Transverse colon (tissue), 4 donors: ENCODE results near the gene POLRMT. TPM values are rescaled to one million over a fixed set of nuclear protein-coding genes. Genes with fewer than 3 reads are reported as not detected.

ENCODE experiments used
- DNase-seq: peaks from one replicate; pipeline ENCODE4 v3.0.0-alpha.2; 2019
- H3K27ac ChIP-seq, 4 donors: fragments of 200-600 bp; sonication (generic); 2 replicates each; pipeline ENCODE4 v1.5.1; 2016 to 2018; ENCODE audit warnings: inconsistent platforms in 4 of 4
- H3K27me3 ChIP-seq: fragments of 200-600 bp; sonication (generic); 2 replicates; pipeline ENCODE4 v1.5.1; 2017; ENCODE audit warnings: inconsistent platforms
- H3K36me3 ChIP-seq, 4 donors: fragments of 200-600 bp; sonication (generic); 2 replicates each; pipeline ENCODE4 v1.5.1; 2017 to 2019; ENCODE audit warnings: inconsistent platforms in 4 of 4
- H3K4me1 ChIP-seq, 4 donors: fragments of 200-600 bp; sonication (generic); 2 replicates each; pipeline ENCODE4 v1.5.1; 2017 to 2020; ENCODE audit warnings: inconsistent platforms in 4 of 4
- H3K4me3 ChIP-seq, 4 donors: fragments of 200-600 bp; sonication (generic); 1 replicate in 1 of 4; 2 replicates in 3 of 4; pipeline versions ENCODE4 v1.5.1 to v1.6.1; 2017 to 2019; ENCODE audit warnings: inconsistent platforms in 4 of 4
- H3K9me3 ChIP-seq, 2 donors: fragments of 200-600 bp; sonication (generic); 2 replicates each; pipeline ENCODE4 v1.5.1; 2017 to 2019; ENCODE audit warnings: inconsistent platforms in 2 of 2
- EP300 ChIP-seq: sonication (generic); formaldehyde crosslinking; IDR thresholded peaks from one replicate; pipeline ENCODE4 v1.6.1; 2017; ENCODE audit warnings: antibody characterized with exemption, low read depth
- POLR2A ChIP-seq: fragments of 450-650 bp; IDR thresholded peaks from one replicate; pipeline ENCODE4 v1.6.1; 2016; ENCODE audit warnings: antibody characterized with exemption, mild to moderate bottlenecking, moderate library complexity
- POLR2AphosphoS5 ChIP-seq, 3 donors: sonication (generic); formaldehyde crosslinking; IDR thresholded peaks; one replicate each; pipeline ENCODE4 v1.6.1; 2016; ENCODE audit warnings: antibody characterized with exemption in 3 of 3
- WGBS, 2 donors: methylation state at CpG; one replicate each; pipeline ENCODE4 v1.1.5; 2018; ENCODE audit warnings: low coverage in 1 of 2; 5-methylcytosine and 5-hydroxymethylcytosine counted together
- in situ Hi-C, 4 donors: fragments of 200-750 bp; cut with MboI; loops; one replicate each; pipeline versions ENCODE4 v1.15.0 to v1.15.1; 2017; ENCODE audit warnings: low sequenced_read_pairs in 3 of 4, low pct_ligation_motif_present in 1 of 4, low pct_unique_long_range_greater_than_20kb in 1 of 4
- intact Hi-C: fragments of 100-400 bp; cut with DNase I; formaldehyde crosslinking; loops from one replicate; pipeline ENCODE4 v1.15.1; 2023; ENCODE audit warnings: low total_unique reads
- total RNA-seq, 4 donors: library from RNA; depleted of rRNA; stranded (reverse); fragments of >200 nt; gene quantifications; one replicate each; pipeline ENCODE4 v1.1.0, GENCODE V29; 2016
- TF ChIP-seq, protein P1 (sequence below), 5 experiments: fragments of 200-600 bp in 3 of 5; fragments of 450-650 bp in 2 of 5; sonication (generic) in 3 of 5; IDR thresholded peaks; 1 replicate in 2 of 5; 2 replicates in 3 of 5; pipeline ENCODE4 v1.5.1; 2016 to 2017; ENCODE audit warnings: antibody characterized with exemption in 5 of 5, inconsistent platforms in 3 of 5, mild to moderate bottlenecking in 2 of 5, moderate library complexity in 1 of 5

Gene POLRMT
- total RNA-seq, 4 donors from 2014 or later = 45.9 to 114 (median 63.9) TPM

DNA sequence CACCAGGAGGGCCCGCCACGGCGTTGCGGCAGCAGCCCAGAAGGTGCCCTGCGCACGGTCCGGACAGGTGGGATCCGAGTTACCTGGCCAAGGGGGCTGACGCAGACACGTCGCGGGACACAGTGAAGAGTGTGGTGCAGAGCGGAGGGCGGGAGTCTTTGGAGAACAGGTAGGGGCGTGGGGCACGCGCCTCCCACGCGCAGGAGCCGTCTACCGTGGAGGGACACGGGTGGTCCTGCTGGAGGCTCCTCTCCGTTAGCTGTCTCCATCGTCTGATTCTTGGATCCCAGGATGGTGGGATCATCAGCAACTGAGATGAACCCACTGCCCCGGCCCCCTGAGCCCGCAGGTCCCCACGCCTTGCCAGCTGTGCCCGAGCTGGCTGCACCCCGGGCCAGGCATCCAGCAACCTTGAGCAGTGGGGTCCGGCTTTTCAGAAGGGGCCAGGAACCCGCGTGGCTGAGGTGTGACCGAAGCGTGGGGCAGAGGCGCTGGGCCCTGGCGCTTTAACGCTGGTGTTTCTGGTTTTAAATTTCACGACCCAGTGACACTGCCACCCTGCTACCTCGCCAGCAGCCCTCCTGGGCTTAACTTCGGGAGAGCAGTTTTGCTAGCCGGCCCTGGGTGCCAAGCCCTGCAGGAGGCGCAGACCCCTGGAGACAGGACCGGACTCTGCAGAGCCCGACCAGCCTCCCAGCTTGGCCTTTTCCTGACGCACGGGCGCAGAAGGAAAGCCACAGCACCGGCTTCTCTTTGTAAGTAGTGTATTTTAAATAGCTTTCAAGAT, 13.6 kb upstream of the POLRMT start:
- in situ Hi-C loops = no loop called here
- no peaks in the 10 kb centered on the region for H3K9me3 ChIP-seq
- intact Hi-C loops = no loop called here
- TF ChIP-seq POLR2A (no peak), EP300 (no peak), POLR2AphosphoS5 (IDR thresholded peaks at IDR 0.05) (no peak)
- TF ChIP-seq, protein P1, sequence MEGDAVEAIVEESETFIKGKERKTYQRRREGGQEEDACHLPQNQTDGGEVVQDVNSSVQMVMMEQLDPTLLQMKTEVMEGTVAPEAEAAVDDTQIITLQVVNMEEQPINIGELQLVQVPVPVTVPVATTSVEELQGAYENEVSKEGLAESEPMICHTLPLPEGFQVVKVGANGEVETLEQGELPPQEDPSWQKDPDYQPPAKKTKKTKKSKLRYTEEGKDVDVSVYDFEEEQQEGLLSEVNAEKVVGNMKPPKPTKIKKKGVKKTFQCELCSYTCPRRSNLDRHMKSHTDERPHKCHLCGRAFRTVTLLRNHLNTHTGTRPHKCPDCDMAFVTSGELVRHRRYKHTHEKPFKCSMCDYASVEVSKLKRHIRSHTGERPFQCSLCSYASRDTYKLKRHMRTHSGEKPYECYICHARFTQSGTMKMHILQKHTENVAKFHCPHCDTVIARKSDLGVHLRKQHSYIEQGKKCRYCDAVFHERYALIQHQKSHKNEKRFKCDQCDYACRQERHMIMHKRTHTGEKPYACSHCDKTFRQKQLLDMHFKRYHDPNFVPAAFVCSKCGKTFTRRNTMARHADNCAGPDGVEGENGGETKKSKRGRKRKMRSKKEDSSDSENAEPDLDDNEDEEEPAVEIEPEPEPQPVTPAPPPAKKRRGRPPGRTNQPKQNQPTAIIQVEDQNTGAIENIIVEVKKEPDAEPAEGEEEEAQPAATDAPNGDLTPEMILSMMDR (IDR thresholded peaks at IDR 0.05) = no peak
- 94% methylated on average over 37 of the region's 48 CpGs; no CpG with 5 or more reads in 1 of the 2 donors for WGBS, 2 donors
- peaks cover 0 to 38% (median 22%) of the 10 kb centered on the region in 4 donors for H3K36me3 ChIP-seq
- H3K4me1 ChIP-seq = no peaks in the 10 kb centered on the region
- H3K27me3 ChIP-seq = no peaks in the 10 kb centered on the region
- DNase-seq = no peak
- no peak overlapping the region for H3K4me3 ChIP-seq
- H3K27ac ChIP-seq = no peak overlapping the region

DNA sequence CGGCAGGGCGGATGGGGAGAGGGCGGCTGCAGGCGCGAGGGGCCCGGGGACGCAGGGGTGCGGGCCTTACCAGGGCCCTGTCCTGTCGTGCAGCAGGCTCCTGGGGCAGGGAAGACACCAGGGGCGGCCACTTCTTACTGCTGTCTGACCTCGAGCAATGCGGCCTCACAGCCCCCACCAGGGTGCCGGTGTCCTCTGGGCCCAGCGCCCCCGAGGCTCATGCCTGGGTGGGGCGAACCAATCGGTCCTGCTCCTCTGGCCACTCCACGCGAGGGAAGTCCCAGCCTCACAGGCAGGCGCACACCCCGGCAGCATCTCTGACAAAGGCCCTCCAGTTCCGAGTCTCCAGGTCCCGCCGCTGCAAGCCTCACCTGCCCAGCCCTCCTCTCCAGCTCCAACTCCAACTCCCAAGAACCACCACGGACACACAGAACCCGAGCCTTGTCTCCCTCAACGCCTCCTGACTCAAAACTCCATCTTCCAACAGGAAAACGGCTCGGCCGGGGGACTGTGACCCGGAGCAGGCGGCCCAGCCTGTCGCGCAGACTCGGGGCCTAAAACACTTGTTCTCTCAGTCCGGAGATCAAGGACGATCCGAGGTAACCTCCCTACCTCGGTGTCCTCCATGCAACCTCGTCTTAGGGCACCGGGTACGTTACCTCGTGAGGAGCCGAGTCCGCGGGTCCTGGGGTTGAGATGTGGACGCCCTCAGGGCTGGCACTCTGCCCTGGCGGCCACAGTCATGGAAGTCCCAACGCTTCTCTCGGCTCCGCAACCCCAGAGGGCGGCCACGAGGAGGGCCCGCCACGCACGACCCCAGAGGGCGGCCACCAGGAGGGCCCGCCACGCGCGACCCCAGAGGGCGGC, 12.8 kb upstream of the POLRMT start:
- Histone ChIP-seq H3K4me3 (no peak overlapping the region), H3K36me3 (peaks cover 0 to 36% (median 20%) of the 10 kb centered on the region in 4 donors), H3K4me1 (no peaks in the 10 kb centered on the region), H3K27ac (no peak overlapping the region), H3K9me3 (no peaks in the 10 kb centered on the region), H3K27me3 (no peaks in the 10 kb centered on the region)
- in situ Hi-C loops (no loop called here), intact Hi-C loops (no loop called here)
- 92 to 100% methylated on average over 4 to 56 of the region's 62 CpGs for WGBS, 2 donors
- DNase-seq = no peak
- TF ChIP-seq POLR2AphosphoS5 (IDR thresholded peaks at IDR 0.05) (no peak), EP300 (no peak), POLR2A (no peak)
- TF ChIP-seq, protein P1 (IDR thresholded peaks at IDR 0.05) = no peak

DNA sequence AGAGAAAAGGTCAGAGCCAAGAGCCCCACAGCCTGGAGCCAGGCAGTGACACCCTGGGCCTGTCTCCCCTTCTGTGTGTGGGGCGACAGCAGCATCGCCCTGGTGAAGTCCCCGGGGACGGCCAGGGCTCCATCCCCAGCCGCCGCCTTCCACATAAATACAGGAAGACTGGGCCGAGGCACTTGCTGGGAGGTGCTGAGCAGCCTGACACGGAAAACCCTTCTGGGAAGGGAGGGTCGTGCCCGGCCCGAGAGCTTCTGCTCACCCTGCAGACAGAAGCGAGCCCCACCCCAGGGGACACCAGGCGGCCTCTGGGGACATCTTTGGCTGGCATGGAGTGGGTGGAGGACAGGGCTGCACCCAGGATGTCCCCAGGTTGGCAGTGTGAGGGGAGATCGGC, 11.5 kb upstream of the POLRMT start:
- WGBS, 2 donors = 76% methylated on average over 14 of the region's 14 CpGs; no CpG with 5 or more reads in 1 of the 2 donors
- peaks cover 0 to 5% (median 2%) of the 10 kb centered on the region in 4 donors for H3K4me1 ChIP-seq
- intact Hi-C loops = no loop called here
- H3K36me3 ChIP-seq = peaks cover 0 to 33% (median 17%) of the 10 kb centered on the region in 4 donors
- H3K27me3 ChIP-seq = no peaks in the 10 kb centered on the region
- DNase-seq = no peak
- H3K9me3 ChIP-seq = no peaks in the 10 kb centered on the region
- no peak overlapping the region for H3K27ac ChIP-seq
- TF ChIP-seq EP300 (no peak), POLR2AphosphoS5 (IDR thresholded peaks at IDR 0.05) (no peak), POLR2A (no peak)
- TF ChIP-seq, protein P1 (IDR thresholded peaks at IDR 0.05) = no peak
- H3K4me3 ChIP-seq = no peak overlapping the region
- in situ Hi-C loops = no loop called here

DNA sequence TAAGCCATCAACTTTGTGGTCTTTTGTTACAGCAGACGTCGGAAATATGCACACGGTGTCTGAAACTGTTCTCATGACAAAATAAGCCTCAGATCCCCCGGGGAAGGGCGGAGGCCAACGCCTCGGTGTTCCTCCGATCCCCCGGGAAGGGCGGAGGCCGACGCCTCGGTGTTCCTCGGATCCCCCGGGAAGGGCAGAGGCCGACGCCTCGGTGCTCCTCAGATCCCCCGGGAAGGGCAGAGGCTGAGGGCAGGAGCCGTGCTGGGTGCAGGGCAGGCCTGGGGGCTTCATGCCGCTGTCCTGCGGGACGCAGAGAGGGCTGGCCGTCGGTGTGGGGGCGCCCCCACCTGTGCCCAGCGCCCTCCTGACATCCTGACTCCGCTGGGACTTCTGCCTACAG, 11.0 kb upstream of the POLRMT start:
- Histone ChIP-seq H3K4me1 (peaks cover under 1 to 6% (median 3%) of the 10 kb centered on the region in 4 donors), H3K4me3 (no peak overlapping the region), H3K27ac (no peak overlapping the region), H3K27me3 (no peaks in the 10 kb centered on the region), H3K36me3 (peaks cover 0 to 30% (median 15%) of the 10 kb centered on the region in 4 donors), H3K9me3 (no peaks in the 10 kb centered on the region)
- TF ChIP-seq EP300 (no peak), POLR2A (no peak), POLR2AphosphoS5 (IDR thresholded peaks at IDR 0.05) (no peak)
- TF ChIP-seq, protein P1 (IDR thresholded peaks at IDR 0.05) = no peak
- WGBS, 2 donors = 75% methylated on average over 24 of the region's 28 CpGs; no CpG with 5 or more reads in 1 of the 2 donors
- intact Hi-C loops (no loop called here), in situ Hi-C loops (no loop called here)
- DNase-seq = no peak
